Effector memory CD8-positive, alpha-beta T cell (primary cell): ENCODE measurements around the gene KATNA1.
"Not testable (repeated sequence)": the region's sequence is repeated elsewhere in the genome, so short reads cannot be mapped to it uniquely, and the experiment has no call there.

Source experiments
- ATAC-seq: fragments of 150-1000 bp; cut with Tn5 transposase; replicated peaks from 2 replicates; pipeline ENCODE4 v1.10.0; 2021; ENCODE audit warnings: mild to moderate bottlenecking, moderate library complexity
- DNase-seq, 3 experiments: peaks; one replicate each; pipeline ENCODE4 v3.0.0; 2021
- H3K27ac Mint-ChIP-seq, 2 donors: one replicate each; pipeline ENCODE4 v1.8.0; 2022; ENCODE audit warnings: mild to moderate bottlenecking in 2 of 2, mixed read lengths in 2 of 2, moderate library complexity in 2 of 2
- H3K27me3 Mint-ChIP-seq, 2 donors: one replicate each; pipeline ENCODE4 v1.8.0; 2022; ENCODE audit warnings: mixed read lengths in 2 of 2
- H3K36me3 Mint-ChIP-seq: one replicate; pipeline ENCODE4 v1.8.0; 2022; ENCODE audit warnings: mild to moderate bottlenecking, moderate library complexity, mixed read lengths; ENCODE audit not compliant: insufficient read depth
- H3K4me1 Mint-ChIP-seq, 2 donors: one replicate each; pipeline ENCODE4 v1.8.0; 2022; ENCODE audit warnings: low read depth in 2 of 2, mixed read lengths in 2 of 2
- H3K4me3 Mint-ChIP-seq, 2 donors: one replicate each; pipeline ENCODE4 v1.8.0; 2022; ENCODE audit warnings: mild to moderate bottlenecking in 2 of 2, mixed read lengths in 2 of 2, moderate library complexity in 2 of 2
- H3K9me3 Mint-ChIP-seq, 2 donors: one replicate each; pipeline ENCODE4 v1.8.0; 2022; ENCODE audit warnings: mixed read lengths in 2 of 2
- total RNA-seq, 9 experiments: gene quantifications; one replicate each; lab custom pipeline; 2026; lab: John Stamatoyannopoulos, UW

KATNA1 gene
- total RNA-seq, result 27.0 to 38.5 (median 31.3) reads per million in 9 experiments

GRCh38 chr6:149648148-149649145 lies at the start of gene KATNA1:
TSS of gene KATNA1 (minus strand) at chr6:149648714. CDS start at chr6:149638547, 10,167 bp downstream.
- Mint-ChIP-seq H3K4me1 (peaks cover 7 to 22% of the 10 kb centered on the region in 2 donors), H3K27ac (peak within 1 kb of the TSS; percentile 91 to 95), H3K4me3 (peak within 1 kb of the TSS; percentile 92 to 93), H3K27me3 (no peaks in the 10 kb centered on the region), H3K9me3 (no peaks in the 10 kb centered on the region), H3K36me3 (no peaks in the 10 kb centered on the region)
- peak; percentile 69 to 78 (median 74) for DNase-seq
- peak; percentile 85 for ATAC-seq

- no peaks in the 10 kb centered on the region for H3K27me3 Mint-ChIP-seq
- no peak for ATAC-seq
- H3K36me3 Mint-ChIP-seq, result peaks cover 65% of the 10 kb centered on the region
- DNase-seq, result no peak
- peaks cover 2 to 18% of the 10 kb centered on the region in 2 donors for H3K4me1 Mint-ChIP-seq
- no peak overlapping the region for H3K27ac Mint-ChIP-seq
- H3K4me3 Mint-ChIP-seq, result no peak overlapping the region
- H3K9me3 Mint-ChIP-seq, result no peaks in the 10 kb centered on the region
Measured at GRCh38 chr6:149698175-149698574, 49.7 kb upstream of the KATNA1 start.

GRCh38 chr6:149696901-149697300 lies 48.4 kb upstream of the KATNA1 start:
- ATAC-seq, result no peak
- H3K9me3 Mint-ChIP-seq, result no peaks in the 10 kb centered on the region
- H3K4me1 Mint-ChIP-seq, result peaks cover 3 to 17% of the 10 kb centered on the region in 2 donors
- peak overlapping the region in 1 of 2 donors; percentile 67 for H3K27ac Mint-ChIP-seq
- peaks cover 73% of the 10 kb centered on the region for H3K36me3 Mint-ChIP-seq
- H3K27me3 Mint-ChIP-seq, result no peaks in the 10 kb centered on the region
- H3K4me3 Mint-ChIP-seq, result no peak overlapping the region
- DNase-seq, result no peak

GRCh38 chr6:149694921-149695320 lies 46.4 kb upstream of the KATNA1 start:
- no peak for ATAC-seq
- Mint-ChIP-seq H3K27me3 (no peaks in the 10 kb centered on the region), H3K36me3 (peaks cover 65% of the 10 kb centered on the region), H3K9me3 (no peaks in the 10 kb centered on the region), H3K27ac (no peak overlapping the region), H3K4me1 (peaks cover 9 to 24% of the 10 kb centered on the region in 2 donors), H3K4me3 (no peak overlapping the region)
- no peak for DNase-seq

GRCh38 chr6:149691201-149691600 lies 42.7 kb upstream of the KATNA1 start:
- Mint-ChIP-seq H3K4me3 (no peak overlapping the region), H3K36me3 (peaks cover 68% of the 10 kb centered on the region), H3K9me3 (no peaks in the 10 kb centered on the region), H3K27ac (peak overlapping the region in 1 of 2 donors; percentile 14), H3K27me3 (no peaks in the 10 kb centered on the region), H3K4me1 (peaks cover 19 to 28% of the 10 kb centered on the region in 2 donors)
- ATAC-seq (no peak), DNase-seq (no peak)

GRCh38 chr6:149686230-149686629 lies 37.7 kb upstream of the KATNA1 start:
- Mint-ChIP-seq H3K4me3 (no peak overlapping the region), H3K9me3 (no peaks in the 10 kb centered on the region), H3K27me3 (no peaks in the 10 kb centered on the region), H3K27ac (peak overlapping the region; percentile 0 to 82), H3K4me1 (peaks cover 17 to 23% of the 10 kb centered on the region in 2 donors), H3K36me3 (peaks cover 65% of the 10 kb centered on the region)
- no peak for DNase-seq
- ATAC-seq, result no peak

GRCh38 chr6:149683256-149683859 lies 34.8 kb upstream of the KATNA1 start:
- no peak overlapping the region for H3K27ac Mint-ChIP-seq
- no peaks in the 10 kb centered on the region for H3K27me3 Mint-ChIP-seq

GRCh38 chr6:149681845-149682244 lies 33.3 kb upstream of the KATNA1 start:
- H3K4me3 Mint-ChIP-seq, result not testable (repeated sequence)

More at GRCh38 chr6:149683256-149683859, 34.8 kb upstream of the KATNA1 start:
- H3K9me3 Mint-ChIP-seq, result no peaks in the 10 kb centered on the region
- no peak overlapping the region for H3K4me3 Mint-ChIP-seq
- ATAC-seq, result no peak
- DNase-seq, result no peak
- peaks cover 57% of the 10 kb centered on the region for H3K36me3 Mint-ChIP-seq
- H3K4me1 Mint-ChIP-seq, result peaks cover 14 to 23% of the 10 kb centered on the region in 2 donors

GRCh38 chr6:149681209-149681608 lies 32.7 kb upstream of the KATNA1 start:
- ATAC-seq (no peak), DNase-seq (no peak)
- peaks cover 8 to 10% of the 10 kb centered on the region in 2 donors for H3K4me1 Mint-ChIP-seq
- H3K27me3 Mint-ChIP-seq, result no peaks in the 10 kb centered on the region
- peak overlapping the region in 1 of 2 donors; percentile 38 for H3K27ac Mint-ChIP-seq
- no peak overlapping the region for H3K4me3 Mint-ChIP-seq
- H3K9me3 Mint-ChIP-seq, result no peaks in the 10 kb centered on the region
- H3K36me3 Mint-ChIP-seq, result peaks cover 55% of the 10 kb centered on the region

More at GRCh38 chr6:149681845-149682244, 33.3 kb upstream of the KATNA1 start:
- DNase-seq, H3K9me3 Mint-ChIP-seq, H3K27me3 Mint-ChIP-seq, ATAC-seq, H3K27ac Mint-ChIP-seq: not testable (repeated sequence)
- Mint-ChIP-seq H3K36me3 (peaks cover 53% of the 10 kb centered on the region), H3K4me1 (peaks cover 15 to 17% of the 10 kb centered on the region in 2 donors)

GRCh38 chr6:149680503-149680902 lies 32.0 kb upstream of the KATNA1 start:
- no peak overlapping the region for H3K4me3 Mint-ChIP-seq
- peaks cover 51% of the 10 kb centered on the region for H3K36me3 Mint-ChIP-seq
- no peaks in the 10 kb centered on the region for H3K9me3 Mint-ChIP-seq
- peak overlapping the region in 1 of 2 donors; percentile 38 for H3K27ac Mint-ChIP-seq
- peaks cover 8 to 10% of the 10 kb centered on the region in 2 donors for H3K4me1 Mint-ChIP-seq
- DNase-seq, result no peak
- H3K27me3 Mint-ChIP-seq, result no peaks in the 10 kb centered on the region
- no peak for ATAC-seq

GRCh38 chr6:149672265-149672664 lies 23.8 kb upstream of the KATNA1 start:
- H3K36me3 Mint-ChIP-seq, result peaks cover 68% of the 10 kb centered on the region
- H3K4me1 Mint-ChIP-seq, H3K27me3 Mint-ChIP-seq, H3K9me3 Mint-ChIP-seq, DNase-seq, ATAC-seq, H3K4me3 Mint-ChIP-seq: not testable (repeated sequence)
- peak overlapping the region; percentile 32 to 67 for H3K27ac Mint-ChIP-seq

- Mint-ChIP-seq H3K27me3 (no peaks in the 10 kb centered on the region), H3K27ac (no peak overlapping the region), H3K4me3 (no peak overlapping the region), H3K9me3 (no peaks in the 10 kb centered on the region), H3K36me3 (peaks cover 46% of the 10 kb centered on the region), H3K4me1 (no peaks in the 10 kb centered on the region)
- ATAC-seq (no peak), DNase-seq (no peak)
Measured at GRCh38 chr6:149660028-149660427, 11.5 kb upstream of the KATNA1 start.

GRCh38 chr6:149657441-149657840 lies 8.9 kb upstream of the KATNA1 start:
- DNase-seq (no peak), ATAC-seq (no peak)
- no peak overlapping the region for H3K27ac Mint-ChIP-seq
- H3K4me1 Mint-ChIP-seq, result no peaks in the 10 kb centered on the region
- H3K9me3 Mint-ChIP-seq, result no peaks in the 10 kb centered on the region
- no peak overlapping the region for H3K4me3 Mint-ChIP-seq
- H3K27me3 Mint-ChIP-seq, result no peaks in the 10 kb centered on the region
- H3K36me3 Mint-ChIP-seq, result peaks cover 21% of the 10 kb centered on the region
